GM18526 (cell line): ENCODE data around the gene KCNN1.

Experiments used
- POLR2A ChIP-seq: IDR thresholded peaks from 3 replicates; pipeline ENCODE4 v1.6.1; 2011; ENCODE audit not compliant: insufficient read length; ENCODE audit errors: extremely low read depth

Gene KCNN1

DNA sequence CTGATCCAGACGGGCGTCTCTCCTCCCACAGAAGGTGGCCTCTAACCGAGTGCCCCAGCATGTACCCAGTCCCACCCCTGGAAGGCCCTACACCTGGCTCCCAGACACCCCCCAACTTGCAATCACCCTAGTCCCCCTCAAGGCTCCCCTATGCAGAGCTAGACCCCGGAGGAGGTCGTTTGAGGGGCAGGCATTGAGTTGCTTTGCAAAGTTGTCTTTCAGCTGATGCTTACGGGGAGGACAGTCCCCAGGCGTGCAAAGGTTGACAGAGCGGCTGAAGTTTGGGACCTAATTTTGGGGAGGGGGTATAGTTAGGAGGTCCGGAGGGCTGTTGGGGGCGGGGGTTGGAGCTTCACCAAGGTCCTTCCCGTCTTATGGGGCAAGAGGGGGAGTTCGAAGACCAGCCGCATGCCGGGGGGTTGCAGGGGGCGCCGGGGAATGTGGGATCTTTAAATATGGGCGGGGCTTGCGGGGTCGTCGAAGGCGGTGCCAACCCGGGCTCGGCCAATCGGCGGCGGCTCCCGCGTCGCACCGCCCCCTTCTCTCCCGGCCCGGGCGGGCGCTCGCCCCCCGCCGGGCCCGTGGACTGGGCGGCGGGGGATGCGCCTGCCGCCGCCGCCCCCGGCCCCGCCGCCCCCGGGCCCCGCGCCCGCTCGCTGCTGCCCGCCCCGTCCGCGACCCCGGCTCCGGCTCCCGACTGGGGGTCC is at the start of gene KCNN1:
Gene KCNN1 (plus strand): TSS at position 558 of the 707 bp plus-strand sequence. CDS start 6,782 bp downstream, outside the sequence.
- no peak for TF ChIP-seq POLR2A

DNA sequence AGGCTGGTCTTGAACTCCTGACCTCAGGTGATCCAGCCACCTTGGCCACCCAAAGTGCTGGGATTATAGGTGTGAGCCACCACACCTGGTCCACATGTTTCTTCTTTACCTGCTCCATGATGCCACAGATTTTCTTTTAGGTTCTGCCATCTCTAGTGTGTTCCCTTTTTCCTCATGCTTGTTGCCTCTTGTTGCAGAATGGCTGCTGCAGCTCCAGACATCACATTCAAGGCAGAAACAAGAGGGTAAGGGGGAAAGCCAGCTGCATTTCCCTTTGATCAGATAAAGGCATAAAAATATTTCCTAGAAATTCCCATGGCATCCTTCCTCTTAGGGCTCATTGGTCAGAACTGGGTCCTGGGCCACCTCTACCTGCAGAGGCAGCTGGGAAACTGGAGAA is 46.4 kb upstream of the KCNN1 start:
- TF ChIP-seq POLR2A: no peak

- TF ChIP-seq POLR2A: no peak
Measured at GRCh38 chr19:17922138-17922537, 44.8 kb upstream of the KCNN1 start.

- no peak for TF ChIP-seq POLR2A
Measured at GRCh38 chr19:17926044-17926443, 40.9 kb upstream of the KCNN1 start.

DNA sequence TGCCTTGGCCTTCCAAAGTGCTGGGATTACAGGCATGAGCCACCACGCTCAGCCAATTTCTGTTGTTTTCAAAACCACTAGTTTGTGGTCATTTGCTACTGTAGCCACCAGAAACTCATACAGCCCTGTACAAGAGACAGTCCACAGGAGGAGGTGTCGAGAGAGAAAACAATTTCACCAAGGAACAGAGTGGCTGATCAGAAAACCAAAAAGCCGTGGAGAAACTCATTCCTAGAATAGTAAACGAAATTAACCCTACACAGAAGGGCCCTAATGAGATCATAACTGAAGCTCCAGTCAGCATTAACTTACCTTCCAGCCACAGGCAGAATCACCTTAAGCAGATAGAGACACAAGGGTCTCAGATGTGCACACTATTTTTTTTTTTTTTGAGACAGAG is 37.9 kb upstream of the KCNN1 start:
- no peak for TF ChIP-seq POLR2A

GRCh38 chr19:17931532-17932191 is 35.2 kb upstream of the KCNN1 start:
- TF ChIP-seq POLR2A: no peak

GRCh38 chr19:17932485-17933338 is 34.2 kb upstream of the KCNN1 start, which contains the start of gene CCDC124:
Gene CCDC124 (plus strand): TSS chr19:17933015. CDS start chr19:17936421, 3,406 bp downstream.
- peak; percentile 80 for TF ChIP-seq POLR2A

- TF ChIP-seq POLR2A: no peak
Measured at GRCh38 chr19:17933414-17934129, 33.3 kb upstream of the KCNN1 start.

GRCh38 chr19:17936379-17936778 is 30.5 kb upstream of the KCNN1 start:
- TF ChIP-seq POLR2A: no peak

DNA sequence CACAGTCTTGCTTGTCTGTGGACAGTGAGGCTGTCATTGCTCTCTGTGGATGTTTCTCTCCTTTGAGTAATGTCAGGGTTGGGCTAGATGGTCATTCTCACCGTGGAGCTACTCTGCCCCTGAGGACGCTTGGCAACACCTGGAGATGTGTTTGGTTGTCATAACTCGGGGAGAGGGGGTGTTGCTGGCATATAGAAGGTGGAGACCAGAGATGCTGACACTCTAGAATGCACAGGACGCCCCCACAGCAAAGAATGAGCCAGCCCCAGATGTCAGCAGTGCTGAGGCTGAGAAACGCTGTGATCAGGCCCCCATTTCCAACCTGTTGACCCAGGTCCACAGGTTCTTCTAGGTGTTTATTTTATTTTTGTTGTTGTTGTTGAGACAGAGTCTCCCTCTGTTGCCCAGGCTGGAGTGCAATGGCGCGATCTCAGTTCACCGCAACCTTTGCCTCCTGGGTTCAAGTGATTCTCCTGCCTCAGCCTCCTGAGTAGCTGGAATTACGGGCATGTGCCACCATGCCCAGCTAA is 29.5 kb upstream of the KCNN1 start:
- TF ChIP-seq POLR2A: no peak

DNA sequence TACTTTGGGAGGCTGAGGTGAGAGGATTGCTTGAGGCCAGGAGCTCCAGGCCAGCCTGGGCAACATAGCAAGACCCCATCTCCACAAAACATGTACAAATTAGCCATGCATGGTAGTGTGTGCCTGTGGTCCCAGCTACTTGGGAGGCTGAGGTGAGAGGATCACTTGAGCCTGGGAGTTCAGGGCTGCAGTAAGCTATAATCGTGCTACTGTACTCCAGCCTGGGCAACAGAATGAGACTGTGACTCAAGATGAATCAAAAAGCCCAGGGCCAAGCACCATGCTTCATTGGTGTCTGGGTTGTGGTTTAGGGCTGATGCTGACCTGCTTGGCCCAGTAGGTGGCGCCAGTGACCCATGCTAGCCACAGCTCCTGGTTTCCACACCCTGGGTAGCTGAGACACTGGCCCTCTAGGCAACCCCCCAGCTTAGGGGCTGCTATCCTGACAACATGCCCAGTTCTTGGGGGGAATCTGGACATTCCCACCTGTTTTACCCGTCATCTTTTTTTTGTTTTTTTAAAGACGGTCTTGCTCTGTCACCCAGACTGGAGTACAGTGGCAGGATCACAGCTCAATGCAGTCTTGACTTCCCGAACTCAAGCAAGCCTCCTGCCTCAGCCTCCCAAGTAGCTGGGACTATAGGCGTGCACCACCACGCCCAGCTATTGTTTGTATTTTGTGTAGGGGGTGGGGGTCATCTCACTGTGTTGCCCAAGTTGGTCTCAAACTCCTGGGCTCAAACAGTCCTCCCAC is 28.6 kb upstream of the KCNN1 start:
- TF ChIP-seq POLR2A: no peak

- no peak for TF ChIP-seq POLR2A
Measured at GRCh38 chr19:17942181-17942580, 24.7 kb upstream of the KCNN1 start.

DNA sequence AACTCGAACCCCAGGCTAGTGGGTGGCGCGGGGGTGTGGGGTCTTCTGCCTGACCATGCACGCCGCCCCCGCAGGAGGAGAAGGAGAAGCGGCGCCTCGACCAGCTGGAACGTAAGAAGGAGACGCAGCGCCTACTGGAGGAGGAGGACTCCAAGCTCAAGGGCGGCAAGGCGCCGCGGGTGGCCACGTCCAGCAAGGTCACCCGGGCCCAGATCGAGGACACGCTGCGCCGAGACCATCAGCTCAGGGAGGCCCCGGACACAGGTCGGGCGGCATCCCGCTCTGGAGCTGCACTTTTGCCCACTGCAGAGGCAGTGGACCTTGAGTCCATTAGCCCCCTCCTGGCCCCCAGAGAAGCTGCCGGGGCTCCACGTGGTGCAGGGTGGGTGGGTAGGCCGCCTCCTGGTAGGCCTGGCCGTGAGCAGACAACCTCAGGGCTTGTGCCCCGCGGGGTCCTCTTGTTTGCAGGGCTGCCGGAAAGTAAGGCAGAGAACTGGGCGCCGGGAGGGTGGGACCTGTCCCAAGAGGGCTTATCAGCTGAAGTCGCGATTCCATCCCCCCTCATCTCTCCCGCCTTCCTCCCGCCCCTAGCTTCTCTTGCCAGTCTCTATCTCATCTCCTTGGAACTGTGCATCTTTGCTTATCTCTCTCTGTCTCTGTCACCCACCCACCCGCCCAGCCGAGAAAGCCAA is 24.2 kb upstream of the KCNN1 start:
- TF ChIP-seq POLR2A: no peak
